HG02885 (cell line): ENCODE measurements around the gene CEP295NL.
"Not testable (repeated sequence)": the region's sequence is repeated elsewhere in the genome, so short reads cannot be mapped to it uniquely, and the experiment has no call there.

Experiments used
- ATAC-seq: cut with Tn5 transposase; IDR thresholded peaks from one replicate; pipeline ENCODE4 v1.9.1; 2021; ENCODE audit warnings: mild to moderate bottlenecking; ENCODE audit not compliant: unreplicated experiment, poor library complexity

The CEP295NL gene

GRCh38 chr17:78890498-78890897, 12.5 kb downstream of the CEP295NL start:
- ATAC-seq: no peak

DNA sequence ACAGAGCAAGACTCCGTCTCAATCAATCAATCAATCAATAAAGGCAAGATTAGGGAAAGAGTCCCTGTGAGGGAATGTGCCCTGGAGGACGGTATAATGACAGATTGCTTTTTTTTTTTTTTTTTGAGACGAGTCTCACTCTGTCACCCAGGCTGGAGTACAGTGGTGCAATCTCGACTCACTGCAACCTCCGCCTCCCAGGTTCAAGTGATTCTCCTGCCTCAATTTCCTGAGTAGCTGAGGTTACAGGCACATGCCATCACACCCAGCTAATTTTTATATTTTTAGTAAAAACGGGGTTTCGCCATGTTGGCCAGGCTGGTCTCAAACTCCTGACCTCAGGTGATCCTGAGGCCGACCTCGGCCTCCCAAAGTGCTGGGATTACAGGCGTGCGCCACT, 12.9 kb downstream of the CEP295NL start:
- ATAC-seq: not testable (repeated sequence)

- no peak for ATAC-seq
Observed at GRCh38 chr17:78889531-78889930, 13.5 kb downstream of the CEP295NL start.

- ATAC-seq: no peak
Observed at GRCh38 chr17:78888941-78889518, 14.0 kb downstream of the CEP295NL start.

- ATAC-seq: no peak
Observed at GRCh38 chr17:78886954-78887353, 16.0 kb downstream of the CEP295NL start.

DNA sequence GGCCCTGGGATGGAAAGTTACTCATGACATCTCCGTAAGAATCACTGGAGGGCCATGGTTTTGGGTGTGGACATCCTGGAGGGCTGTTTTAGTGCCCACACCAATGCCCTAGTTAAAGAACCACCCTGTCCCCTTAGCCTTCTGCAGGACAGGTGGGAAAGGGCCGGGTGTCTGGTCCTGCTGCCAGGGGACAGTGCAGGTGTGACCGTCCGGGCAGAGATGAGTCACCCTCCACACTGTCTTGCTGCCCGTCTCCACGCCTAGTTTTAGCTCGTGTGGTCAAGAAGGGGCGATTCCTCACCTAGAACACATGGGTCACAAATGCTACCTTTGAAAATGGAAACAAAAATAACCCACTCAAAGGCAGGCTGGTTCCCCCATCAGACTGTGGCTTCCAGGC, 17.0 kb downstream of the CEP295NL start:
- no peak for ATAC-seq

DNA sequence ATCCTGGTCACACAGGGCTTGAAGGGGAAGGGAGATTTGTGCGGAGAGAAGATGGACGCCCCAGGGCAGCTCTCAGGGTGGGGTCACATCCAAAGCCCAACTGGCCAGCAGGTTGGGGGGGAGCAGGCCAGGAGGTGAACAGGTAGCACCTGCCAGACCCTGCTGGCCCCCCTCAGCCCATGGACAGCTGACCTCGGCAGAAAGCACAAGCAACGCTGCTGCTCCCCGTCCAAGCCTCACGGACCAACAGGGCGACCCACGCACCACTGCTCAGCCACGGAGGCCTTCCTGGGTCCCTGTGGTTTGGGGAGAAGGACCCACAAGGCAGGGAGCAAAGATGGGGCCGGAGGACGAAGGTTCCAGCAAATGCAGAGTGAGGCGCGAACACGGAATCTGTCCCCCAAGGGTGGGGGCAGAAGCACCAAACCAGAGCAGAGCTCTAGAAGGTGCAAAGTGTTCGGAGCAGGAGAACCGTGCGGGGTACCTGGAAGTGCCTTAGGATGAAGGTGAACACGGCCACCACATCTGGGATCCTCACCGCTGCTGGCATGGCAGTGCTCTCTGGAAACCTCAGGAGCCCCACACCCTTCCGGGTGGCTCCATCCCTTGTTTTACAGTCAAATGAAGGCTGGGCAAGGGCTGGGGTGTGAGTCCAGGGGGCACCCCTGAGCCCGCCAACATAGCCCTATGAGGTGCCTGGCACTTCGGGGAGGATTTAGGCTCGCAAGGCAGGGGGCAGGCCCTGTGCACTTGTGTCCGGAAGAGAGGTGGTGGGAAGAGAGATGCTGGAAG, 17.9 kb downstream of the CEP295NL start:
- ATAC-seq: no peak

GRCh38 chr17:78884148-78884825, 18.7 kb downstream of the CEP295NL start:
- ATAC-seq: no peak

DNA sequence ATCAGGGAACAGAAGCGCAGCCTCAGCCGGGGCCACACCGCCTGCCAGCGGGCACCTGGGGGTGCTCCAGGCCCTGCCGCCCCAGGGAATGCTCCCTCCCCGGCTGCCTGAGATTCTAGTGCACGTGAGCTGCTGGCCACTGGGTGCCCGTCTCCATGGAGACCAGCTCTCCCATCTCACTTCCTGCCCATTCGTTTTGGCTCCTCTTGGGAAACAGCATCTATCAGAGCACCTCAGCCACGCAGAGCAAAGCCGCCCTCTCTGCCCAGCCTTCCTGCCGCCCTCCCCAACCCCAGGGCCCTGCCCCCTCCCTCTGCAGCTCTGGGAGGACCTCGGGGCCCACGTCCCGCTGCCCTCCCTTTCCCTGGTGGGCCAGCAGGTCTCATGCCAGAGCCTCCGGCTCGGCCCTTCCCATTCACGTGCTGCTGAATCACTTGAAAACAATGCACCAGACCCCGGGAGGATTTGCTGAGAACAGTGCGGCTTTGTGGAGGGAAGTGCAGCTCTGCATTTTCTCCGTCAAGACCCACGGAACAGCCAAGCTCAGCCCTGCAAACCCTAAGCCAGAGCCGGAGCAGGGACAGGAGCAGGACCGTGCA, 19.4 kb downstream of the CEP295NL start:
- ATAC-seq: no peak

- ATAC-seq: no peak
Observed at GRCh38 chr17:78883089-78883532, 19.9 kb downstream of the CEP295NL start.

DNA sequence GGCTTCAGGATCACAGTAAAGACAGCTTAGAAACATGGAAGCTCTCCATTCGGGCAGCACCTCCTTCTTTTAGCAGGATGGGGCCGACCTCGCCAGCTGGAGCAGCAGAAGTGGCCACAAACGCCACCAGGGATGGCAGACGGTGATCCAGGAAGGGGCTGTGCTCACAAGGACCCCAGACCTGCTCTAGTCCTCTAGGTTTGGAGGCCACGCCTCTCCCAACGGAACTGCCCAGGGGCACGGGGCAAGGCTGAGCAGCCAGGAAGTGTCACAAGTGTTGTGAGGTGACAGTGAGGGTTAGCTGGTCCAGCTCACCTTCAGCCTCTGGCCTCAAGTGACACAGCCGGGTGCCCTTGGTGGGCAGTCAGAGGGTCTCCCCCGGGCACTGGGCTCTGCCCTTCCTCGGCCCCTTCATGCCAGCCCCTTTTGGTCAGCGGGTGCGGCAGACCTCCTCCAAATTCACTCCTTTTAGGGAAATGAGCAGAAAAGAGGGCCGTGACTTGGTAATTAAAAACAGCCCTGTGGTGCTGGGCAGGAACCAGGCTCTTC, 20.4 kb downstream of the CEP295NL start:
- ATAC-seq: no peak

GRCh38 chr17:78879635-78880186, 23.3 kb downstream of the CEP295NL start:
- no peak for ATAC-seq

GRCh38 chr17:78878871-78879527, 24.0 kb downstream of the CEP295NL start:
- no peak for ATAC-seq

GRCh38 chr17:78878261-78878660, 24.7 kb downstream of the CEP295NL start:
- no peak for ATAC-seq

DNA sequence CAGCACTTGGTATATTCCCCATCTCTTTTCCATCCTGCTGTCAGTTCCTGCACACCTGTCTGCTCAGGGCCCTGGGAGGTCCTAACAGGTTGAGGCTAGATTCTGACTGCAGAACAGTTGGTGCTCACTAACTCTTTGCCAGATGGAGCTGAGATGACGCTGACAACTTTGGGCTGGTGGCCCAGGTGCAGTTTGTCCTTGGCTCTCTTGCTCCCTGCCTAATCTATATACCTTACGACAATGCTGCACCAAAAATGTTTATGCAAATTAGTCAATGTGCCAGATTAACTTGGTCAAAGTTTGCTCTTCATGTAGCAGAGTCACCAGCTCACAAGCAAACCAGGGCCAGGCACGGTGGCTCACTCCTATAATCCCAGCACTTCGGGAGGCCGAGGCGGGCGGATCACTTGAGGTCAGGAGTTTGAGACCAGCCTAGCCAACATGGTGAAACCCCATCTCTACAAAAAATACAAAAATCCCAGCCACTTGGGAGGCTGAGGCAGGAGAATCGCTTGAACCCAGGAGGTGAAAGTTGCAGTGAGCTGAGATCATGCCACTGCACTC, 26.0 kb downstream of the CEP295NL start:
- not testable (repeated sequence) for ATAC-seq

DNA sequence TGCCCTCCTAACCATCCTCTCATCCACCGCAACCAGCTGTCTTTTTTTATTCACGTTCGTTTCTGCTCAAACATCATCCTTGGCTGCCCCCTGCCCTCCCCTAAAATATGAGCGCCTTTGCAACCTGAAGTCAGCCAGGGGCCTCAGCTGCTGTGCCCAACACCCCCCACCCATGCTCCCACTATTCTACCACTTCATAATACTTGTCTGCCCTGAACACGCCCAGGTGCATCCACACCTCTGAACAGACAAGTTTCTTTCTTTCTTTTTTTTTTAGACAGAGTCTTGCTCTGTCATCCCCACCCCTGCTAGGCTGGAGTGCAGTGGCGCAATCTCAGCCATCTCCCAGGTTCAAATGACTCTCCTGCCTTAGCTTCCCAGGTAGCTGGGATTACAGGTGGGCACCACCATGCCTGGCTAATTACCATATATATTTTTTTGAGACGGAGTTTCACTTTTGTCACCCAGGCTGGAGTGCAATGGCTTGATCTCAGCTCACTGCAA, 26.9 kb downstream of the CEP295NL start:
- ATAC-seq: no peak

DNA sequence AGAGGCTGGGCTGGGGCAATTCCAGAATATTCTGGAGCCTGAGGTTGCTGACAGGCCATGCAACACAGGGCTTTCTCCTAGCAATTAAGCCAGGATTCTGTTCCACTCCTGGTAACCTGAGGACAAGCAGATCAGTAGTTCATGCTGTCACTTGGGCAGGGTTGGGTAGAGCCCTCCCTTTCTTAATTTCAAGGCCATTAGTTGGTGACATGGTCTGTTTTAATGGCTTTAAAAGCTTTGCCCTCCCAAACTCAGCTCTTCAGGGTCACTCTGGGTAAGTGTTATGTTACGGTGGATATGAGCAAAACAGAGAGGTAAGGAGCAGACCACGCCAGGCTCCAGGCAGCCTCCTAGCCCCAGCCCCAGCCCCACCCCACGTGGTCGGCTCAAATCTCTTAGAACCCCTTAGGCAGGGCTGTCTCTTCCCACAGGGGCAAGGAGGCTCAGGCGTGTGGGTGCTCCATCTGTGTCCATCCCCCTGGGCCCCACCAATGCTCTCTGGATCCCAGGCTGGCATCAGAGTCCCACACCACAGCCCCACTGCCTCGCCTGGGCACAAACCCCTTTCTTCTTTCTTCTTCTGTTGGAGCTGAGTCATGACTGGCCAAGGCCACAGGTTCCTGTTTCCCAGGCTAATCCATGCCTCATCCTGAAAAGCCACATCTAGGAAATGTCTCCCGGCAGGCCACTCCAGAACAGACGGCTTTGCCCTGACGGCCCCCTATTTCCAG, 27.5 kb downstream of the CEP295NL start:
- no peak for ATAC-seq

DNA sequence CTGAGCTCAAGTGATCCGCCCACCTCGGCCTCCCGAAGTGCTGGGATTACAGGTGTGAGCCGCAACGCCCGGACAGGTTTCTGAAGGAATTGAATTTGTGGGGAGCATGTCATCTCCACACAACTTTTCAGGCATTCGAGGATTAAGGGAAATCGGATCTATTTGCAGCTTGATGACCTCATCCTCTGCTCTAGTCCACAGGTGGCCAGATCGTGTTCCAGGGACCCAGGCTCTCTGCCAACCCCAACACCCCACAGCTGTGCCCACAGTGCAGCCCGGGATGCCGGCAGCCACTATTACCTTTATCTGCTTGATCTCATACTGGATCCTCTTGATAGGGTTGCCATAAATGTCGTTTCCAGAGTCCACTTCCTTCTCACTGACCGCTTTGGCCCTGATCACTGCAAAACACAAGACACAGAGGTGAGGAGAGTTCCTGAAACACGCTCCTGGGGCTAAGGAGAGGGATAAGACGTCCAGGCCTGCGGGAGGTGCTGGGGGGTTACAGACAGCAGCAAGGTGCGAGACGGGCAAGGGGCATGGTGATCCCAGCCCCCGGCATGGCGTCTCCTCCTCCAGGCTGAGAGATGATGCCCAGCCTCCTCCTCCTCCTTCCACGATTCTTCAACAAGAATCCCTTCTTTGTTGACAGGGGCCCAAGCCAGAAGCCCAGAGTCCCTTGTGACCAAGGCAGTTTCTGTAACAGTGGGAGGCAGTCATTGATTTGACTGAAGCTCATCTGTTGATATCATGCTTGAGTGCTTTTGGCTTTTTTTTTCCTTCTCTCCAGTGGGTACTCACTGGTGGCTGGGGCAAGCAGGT, 29.3 kb downstream of the CEP295NL start:
- no peak for ATAC-seq
